K562 (cell line): ENCODE results near the gene MIR17HG. TPM values are rescaled to one million over a fixed set of nuclear protein-coding genes. Genes with fewer than 3 reads are reported as not detected.

Experiments used
- ATAC-seq: fragments of 200-7000 bp; cut with Tn5 transposase; 3 replicates; pipeline ENCODE4 v1.9.1; 2020; ENCODE audit warnings: moderate library complexity
- BruUV-seq: library from RNA; stranded (reverse); fragments of 400-500 nt; replicated peaks from 2 replicates; lab custom pipeline; 2021; lab: Mats Ljungman, UMichigan
- CTCF ChIA-PET: fragments of 300-600 bp; formaldehyde crosslinking; extraction: SDS; loops from one replicate; lab custom pipeline; 2021; ENCODE audit warnings: low intra/inter-chr PET ratio; lab: Yijun Ruan, JAX
- POLR2A ChIA-PET: fragments of 300-600, 350-650 bp; sonication (Branson Sonifier 250); formaldehyde crosslinking; extraction: SDS; loops from one replicate; lab custom pipeline; 2021; ENCODE audit warnings: antibody characterized with exemption, inconsistent platforms; lab: Yijun Ruan, JAX
- DNase-seq, 4 experiments: peaks; one replicate each; pipeline versions ENCODE4 v3.0.0 to v3.0.0-alpha.2; 2011 to 2018; ENCODE audit warnings: low spot score in 3 of 4, mixed read lengths in 3 of 4; ENCODE audit errors: extremely low read depth in 1 of 4
- FAIRE-seq: peaks from 2 replicates; lab custom pipeline; 2011; peaks lifted over from hg19 to GRCh38; lab: Jason Lieb, UNC
- H2AFZ ChIP-seq: 2 replicates; pipeline ENCODE4 v1.6.0; 2011; ENCODE audit warnings: low read depth, low read length, control low read depth, inconsistent platforms
- H3K27ac ChIP-seq: fragments of 200-600 bp; 3 replicates; pipeline ENCODE4 v1.8.0; 2011; ENCODE audit warnings: low read depth, mild to moderate bottlenecking, control low read depth, inconsistent platforms, low read length, moderate library complexity, mixed read lengths; ENCODE audit errors: extremely low read depth
- H3K27me3 ChIP-seq, 2 experiments: fragments of 300-600 bp in 1 of 2; 2 replicates in 1 of 2; 3 replicates in 1 of 2; pipeline versions ENCODE4 v1.6.0 to v1.8.0; 2011; ENCODE audit warnings: inconsistent platforms in 2 of 2, low read length in 2 of 2, mild to moderate bottlenecking in 1 of 2, mixed read lengths in 1 of 2, moderate library complexity in 1 of 2; ENCODE audit not compliant: control insufficient read depth in 2 of 2, insufficient read depth in 2 of 2
- H3K36me3 ChIP-seq: fragments of 300-600 bp; 3 replicates; pipeline ENCODE4 v1.8.0; 2011; ENCODE audit warnings: mild to moderate bottlenecking, low read length, inconsistent platforms; ENCODE audit not compliant: control insufficient read depth, insufficient read depth
- H3K4me1 ChIP-seq, 2 experiments: fragments of 200-600 bp in 1 of 2; replicated peaks in 1 of 2; 2 replicates in 1 of 2; 3 replicates in 1 of 2; pipeline versions ENCODE4 v1.5.1 to v1.8.0; 2011; ENCODE audit warnings: inconsistent platforms in 2 of 2, low read length in 2 of 2, mild to moderate bottlenecking in 1 of 2, mixed read lengths in 1 of 2, moderate library complexity in 1 of 2; ENCODE audit not compliant: control insufficient read depth in 2 of 2, insufficient read depth in 2 of 2
- H3K4me2 ChIP-seq: 2 replicates; pipeline ENCODE4 v1.6.1; 2011; ENCODE audit warnings: low read length, control low read depth, inconsistent platforms, mixed read lengths; ENCODE audit not compliant: insufficient read depth
- H3K4me3 ChIP-seq: fragments of 200-600 bp; sonication (generic), shearing (Covaris generic); 2 replicates; pipeline ENCODE4 v1.5.1; 2016; ENCODE audit warnings: control low read depth, inconsistent platforms
- H3K79me2 ChIP-seq: fragments of 200-600 bp; 3 replicates; pipeline ENCODE4 v1.8.0; 2011; ENCODE audit warnings: low read length, inconsistent platforms; ENCODE audit not compliant: control insufficient read depth, insufficient read depth
- H3K9ac ChIP-seq, 2 experiments: 2 replicates each; pipeline versions ENCODE4 v1.6.0 to v1.6.1; 2011; ENCODE audit warnings: low read depth in 2 of 2, low read length in 2 of 2, control low read depth in 1 of 2, inconsistent platforms in 1 of 2, mild to moderate bottlenecking in 1 of 2, mixed read lengths in 1 of 2; ENCODE audit not compliant: insufficient read depth in 1 of 2
- H3K9me1 ChIP-seq: one replicate; pipeline ENCODE4 v1.6.0; 2011; ENCODE audit warnings: inconsistent platforms, mild to moderate bottlenecking, low read length, moderate library complexity; ENCODE audit not compliant: control insufficient read depth, insufficient read depth
- H3K9me3 ChIP-seq: replicated peaks from 2 replicates; pipeline ENCODE4 v1.5.1; 2011; ENCODE audit warnings: low read depth, low read length, inconsistent platforms; ENCODE audit not compliant: control insufficient read depth, insufficient read depth
- H4K20me1 ChIP-seq: replicated peaks from 2 replicates; pipeline ENCODE4 v1.6.1; 2011; ENCODE audit warnings: low read length, inconsistent platforms, mixed read lengths; ENCODE audit not compliant: control insufficient read depth, insufficient read depth
- CBFA2T2 ChIP-seq: fragments of 450-650 bp; conservative IDR thresholded peaks from 2 replicates; pipeline ENCODE4 v1.6.1; 2017; ENCODE audit warnings: mild to moderate bottlenecking
- COPS2 ChIP-seq: fragments of 450-650 bp; conservative IDR thresholded peaks from 2 replicates; pipeline ENCODE4 v1.6.1; 2016; ENCODE audit warnings: mild to moderate bottlenecking, moderate library complexity
- MYNN ChIP-seq, 2 experiments: sonication (generic); formaldehyde crosslinking in 1 of 2; IDR thresholded peaks; 2 replicates each; pipeline versions ENCODE4 v1.5.0 to v1.6.1; 2016 to 2020; ENCODE audit warnings: antibody characterized with exemption in 1 of 2, missing genetic modification reagents in 1 of 2
- PRMT5 ChIP-seq: sonication (generic); formaldehyde crosslinking; IDR thresholded peaks from 2 replicates; pipeline ENCODE4 v1.5.0; 2020; ENCODE audit warnings: missing genetic modification reagents
- WGBS: fragments of 100-300 bp; shearing (Covaris generic); methylation state at CpG from one replicate; pipeline ENCODE4 v1.1.6; 2016; ENCODE audit warnings: low coverage, mixed read lengths; ENCODE audit not compliant: insufficient coverage; ENCODE audit errors: missing lambda C conversion rate; 5-methylcytosine and 5-hydroxymethylcytosine counted together
- in situ Hi-C: fragments of 300-500 bp; cut with MboI; formaldehyde crosslinking; loops from 4 replicates; pipeline ENCODE4 v1.15.0; 2018; ENCODE audit warnings: inconsistent platforms, mixed read lengths
- intact Hi-C: fragments of 100-400 bp; cut with micrococcal nuclease; formaldehyde crosslinking; loops from 2 replicates; pipeline ENCODE4 v1.14.2; 2022
- polyA plus RNA-seq, 8 experiments: library from polyadenylated mRNA; depleted of rRNA in 4 of 8; stranded (reverse) in 5 of 8; unstranded in 3 of 8; fragments of >200 nt; fragmentation: Nextera tagmentation in 2 of 8; fragmentation: Illumina TruSeq in 1 of 8; extraction: Ambion mirVana in 2 of 8; extraction: Trizol in 1 of 8; gene quantifications; 2 replicates each; pipeline versions ENCODE4 v1.2.1 to v1.2.3, GENCODE V29; 2011 to 2014; ENCODE audit warnings: inconsistent platforms in 1 of 8, missing spikeins in 1 of 8
- total RNA-seq, 7 experiments: library from RNA; depleted of rRNA in 6 of 7; stranded (reverse); fragments of >200 nt in 6 of 7; fragmentation: Illumina TruSeq in 2 of 7; extraction: Trizol in 2 of 7; gene quantifications; 2 replicates each; pipeline versions ENCODE4 v1.2.1 to v1.2.3, GENCODE V29; 2011 to 2021; ENCODE audit warnings: low replicate concordance in 1 of 7

The MIR17HG gene
- total and polyA plus RNA-seq, 9 of the 15 experiments (the other 6 are each of a cell fraction or from before 2014, with no cell fraction given), result 44.2 to 218 (median 77.8) TPM

DNA sequence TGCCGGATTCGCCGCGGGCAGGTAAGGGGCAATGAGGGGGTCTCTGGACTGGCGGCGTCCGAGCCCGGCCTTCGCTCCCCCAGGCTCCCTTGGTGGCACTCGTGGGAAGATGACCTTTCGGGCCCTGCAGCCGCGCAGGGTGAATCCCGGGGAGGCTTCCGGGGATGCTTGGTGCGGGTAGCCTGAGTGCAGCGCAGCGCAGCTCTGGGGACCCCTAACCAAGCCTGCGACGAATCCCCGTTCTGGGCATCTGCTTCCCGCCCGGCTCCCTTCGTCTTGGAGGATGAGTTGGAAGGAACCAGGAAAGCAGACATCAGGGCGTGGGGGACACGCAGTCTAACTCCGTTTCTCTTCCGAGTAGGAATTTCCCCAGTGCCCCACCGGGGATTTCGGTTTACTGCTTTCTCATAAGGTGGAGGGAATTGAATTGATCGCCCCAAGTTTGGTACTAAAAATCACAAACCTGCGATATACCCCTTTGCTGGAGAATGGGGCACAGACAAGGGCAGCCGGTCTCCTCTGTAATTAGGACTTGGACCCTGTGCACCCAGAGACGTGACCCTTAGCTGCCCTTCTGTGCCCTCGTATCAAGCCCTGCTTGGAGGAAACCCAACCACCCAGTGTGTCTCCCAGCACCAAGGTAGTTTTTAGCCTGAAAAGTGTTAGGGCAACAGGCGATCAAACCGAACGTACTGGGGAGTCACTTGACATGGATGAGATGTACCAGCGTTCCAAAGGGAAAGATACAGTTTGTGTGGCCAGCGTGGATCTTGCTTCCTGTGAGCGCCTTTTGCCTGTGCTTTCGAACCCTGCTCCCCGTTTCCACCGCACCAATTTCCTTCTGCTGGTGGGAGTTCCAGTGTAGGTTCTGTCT is 51.9 kb downstream of the MIR17HG start:
- ATAC-seq (peak; percentile 2; the same call in 2 of the 3 replicates), FAIRE-seq (no peak), DNase-seq (no peak)
- 39% methylated on average over 44 of the region's 44 CpGs for whole genome bisulfite sequencing
- CTCF ChIA-PET, result no interaction called here
- Histone ChIP-seq H3K9me1 (no peaks in the 10 kb centered on the region), H3K4me1 (peaks cover 0 to 13% of the 10 kb centered on the region in 2 experiments; a peak in 3 of 5 replicates), H3K9ac (no peak overlapping the region; a peak in 1 of 4 replicates), H3K36me3 (no peaks in the 10 kb centered on the region), H3K79me2 (no peaks in the 10 kb centered on the region), H4K20me1 (no peaks in the 10 kb centered on the region), H2AFZ (0 out of 2 replicates have a peak overlapping the region, but pooled peaks have one; percentile 3), H3K27ac (no peak overlapping the region), H3K27me3 (peaks cover 13 to 24% of the 10 kb centered on the region in 2 experiments), H3K4me2 (no peak overlapping the region), H3K9me3 (no peaks in the 10 kb centered on the region), H3K4me3 (no peak overlapping the region)
- BruUV-seq, result no TSS peak
- intact Hi-C loops, result loop anchor here (2.0 to 5.0 kb wide), 2 partner anchors 32 to 53 kb away; partner anchors contain the start of gene MIR17HG
- POLR2A ChIA-PET, result interaction anchor here (0.6 to 1.9 kb wide), 16 partner anchors 10 to 319 kb away, joined by 3 to 5 read pairs (median 4); partner anchors contain the start of gene MIR17HG
- no peak for TF ChIP-seq CBFA2T2
- 0 out of 2 replicates have a peak, but pooled peaks have one; percentile 37 for TF ChIP-seq PRMT5 (CRISPR knock-in tag)
- no peak for TF ChIP-seq COPS2
- no peak for TF ChIP-seq MYNN (IDR thresholded peaks at IDR 0.05)
- TF ChIP-seq MYNN (CRISPR knock-in tag; IDR thresholded peaks at IDR 0.05), result no peak
- in situ Hi-C loops, result no loop called here
